GM19351 (cell line): ENCODE data around the gene CHD5.
"Not testable (repeated sequence)": the region's sequence is repeated elsewhere in the genome, so short reads cannot be mapped to it uniquely, and the experiment has no call there.

ENCODE experiments used
- ATAC-seq: cut with Tn5 transposase; IDR thresholded peaks from one replicate; pipeline ENCODE4 v1.9.1; 2021; ENCODE audit warnings: mild to moderate bottlenecking, moderate library complexity; ENCODE audit not compliant: unreplicated experiment

The CHD5 gene

DNA sequence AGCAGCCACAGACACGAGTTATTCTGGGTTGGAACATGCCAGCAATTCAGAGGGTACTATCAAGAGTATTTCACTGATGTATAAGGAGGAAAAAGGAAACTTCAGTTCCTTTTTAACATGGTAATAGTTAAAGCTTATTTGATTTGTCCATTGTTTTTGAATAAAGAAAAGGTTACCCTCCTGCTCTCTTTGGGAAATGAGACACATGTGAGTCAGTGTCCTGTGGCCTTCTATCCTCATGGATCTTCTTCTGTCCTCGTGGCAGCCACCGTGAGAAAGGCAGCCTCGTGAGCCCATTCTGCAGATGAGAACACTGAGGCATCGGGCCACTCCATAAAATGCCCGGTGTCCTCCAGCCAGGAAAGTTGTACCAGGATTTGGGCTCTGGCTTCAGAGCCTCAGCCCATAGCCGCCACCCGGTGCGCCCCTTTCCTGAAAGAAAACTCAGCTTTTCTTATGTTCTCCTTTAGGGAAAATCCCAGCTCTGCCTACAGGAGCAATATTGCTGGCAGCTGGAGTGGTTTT is 109.6 kb downstream of the CHD5 start:
- ATAC-seq = no peak

DNA sequence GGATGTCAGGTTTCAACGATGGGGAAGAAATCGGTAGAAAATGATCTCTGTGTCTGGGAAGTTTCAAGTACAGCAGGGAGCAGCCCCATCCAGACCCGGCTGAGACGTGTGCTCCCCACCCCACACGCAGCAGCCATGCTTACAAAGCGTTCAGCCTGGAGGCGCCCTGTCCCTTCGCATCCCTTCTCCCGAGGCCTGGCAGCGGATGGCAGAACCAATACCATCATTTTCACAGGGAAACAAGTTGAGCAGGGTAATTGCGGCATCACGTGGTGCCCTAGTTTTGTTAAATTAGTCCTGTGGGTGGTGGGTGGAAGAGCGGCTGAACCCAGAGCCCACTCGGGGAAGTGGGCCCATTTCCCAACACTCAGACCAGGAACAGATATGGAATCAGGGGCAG is 110.5 kb downstream of the CHD5 start:
- no peak for ATAC-seq

DNA sequence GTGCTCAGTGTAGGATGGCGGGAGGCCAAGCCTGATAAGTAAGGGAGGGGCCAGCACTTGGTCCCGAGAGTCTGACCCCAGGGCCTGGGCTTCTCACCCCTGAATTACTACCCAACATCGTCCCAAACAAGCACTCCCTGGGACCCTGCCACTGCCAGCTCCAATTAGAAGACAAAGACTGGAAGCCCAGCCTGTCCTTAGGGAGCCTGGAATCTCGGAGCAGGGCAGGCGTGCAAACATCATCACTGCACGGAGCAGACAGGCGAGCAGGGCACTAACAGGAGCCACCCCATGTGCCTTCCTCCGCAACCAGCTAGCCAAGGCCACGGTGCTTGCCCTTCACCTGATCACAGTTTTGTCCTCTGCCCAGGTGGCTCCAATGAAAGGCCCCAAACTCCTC is 111.2 kb downstream of the CHD5 start:
- ATAC-seq = no peak

DNA sequence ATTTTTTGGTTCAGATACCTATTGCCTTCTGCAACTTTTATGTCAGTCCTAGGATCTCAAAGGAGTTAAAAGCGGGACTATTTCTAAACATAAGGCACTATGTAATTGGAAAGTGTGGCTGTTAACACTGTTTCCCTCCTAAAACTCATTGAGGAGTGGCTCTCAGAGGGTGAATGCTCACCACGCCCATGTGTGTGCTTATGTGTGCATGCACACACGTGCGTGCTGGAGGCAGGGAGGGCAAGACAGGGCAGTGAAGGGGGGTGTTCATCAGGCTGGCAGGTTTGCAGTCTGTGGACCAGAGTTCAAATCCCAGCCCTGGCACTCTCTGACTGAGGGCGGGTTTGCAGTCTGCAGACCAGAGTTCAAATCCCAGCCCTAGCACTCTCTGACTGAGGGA is 112.0 kb downstream of the CHD5 start:
- no peak for ATAC-seq

DNA sequence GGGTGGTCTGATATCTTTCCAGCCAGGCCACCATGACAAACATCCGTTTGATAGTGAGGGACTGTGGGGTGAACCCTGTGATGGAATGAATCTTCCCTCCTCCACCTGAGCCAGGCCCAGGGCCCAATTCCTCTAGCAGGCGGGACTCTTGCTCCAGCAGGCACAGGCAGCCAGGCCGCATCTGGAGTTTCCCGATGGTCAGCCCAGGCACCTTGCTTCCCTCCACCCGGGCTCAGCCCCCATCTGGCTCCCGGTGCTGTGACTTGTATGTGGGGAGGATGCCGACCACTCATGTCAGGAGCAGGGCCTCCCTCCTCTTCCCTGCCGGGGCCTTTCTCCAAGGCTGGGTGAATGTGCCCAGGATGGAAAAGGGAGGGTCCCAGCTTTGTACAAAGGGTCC is 113.4 kb downstream of the CHD5 start:
- ATAC-seq = no peak

DNA sequence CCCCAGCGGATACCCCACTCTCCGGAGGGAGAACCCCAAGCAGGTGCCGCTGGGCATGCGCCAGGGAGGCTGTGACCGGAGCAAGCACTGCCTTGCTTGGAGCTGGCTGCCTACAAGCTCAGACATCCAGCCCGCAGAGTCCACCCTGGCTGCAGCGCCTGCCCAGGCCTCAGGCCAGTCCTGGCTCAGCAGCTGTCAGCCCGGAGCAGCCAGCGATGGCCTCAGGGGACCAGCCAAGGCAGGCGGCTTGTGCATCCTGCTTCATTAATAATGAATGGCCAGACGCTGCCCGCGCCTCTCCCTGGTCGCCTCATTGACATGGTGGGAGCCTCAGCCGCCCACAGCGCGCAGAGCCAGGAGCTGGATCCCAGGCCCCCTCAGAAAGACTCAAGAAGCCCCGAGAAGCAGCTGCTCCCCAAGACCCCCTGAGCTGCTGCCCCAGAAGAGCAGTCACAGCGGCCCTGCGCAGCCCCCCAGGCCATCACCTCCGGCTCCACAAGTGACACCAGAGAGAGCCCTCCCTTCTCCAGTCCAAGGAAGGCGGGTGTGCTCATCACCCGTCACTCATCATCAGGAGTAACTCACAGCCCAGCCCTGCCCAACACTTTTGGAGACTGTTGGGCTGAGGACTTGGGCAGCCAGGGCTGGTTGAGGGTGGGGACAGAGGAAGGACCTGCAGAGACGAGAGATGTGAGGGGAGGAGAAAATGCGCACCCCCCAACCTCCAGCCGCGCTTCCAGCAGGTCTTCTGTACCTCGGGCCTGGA is 114.8 kb downstream of the CHD5 start:
- ATAC-seq = no peak

DNA sequence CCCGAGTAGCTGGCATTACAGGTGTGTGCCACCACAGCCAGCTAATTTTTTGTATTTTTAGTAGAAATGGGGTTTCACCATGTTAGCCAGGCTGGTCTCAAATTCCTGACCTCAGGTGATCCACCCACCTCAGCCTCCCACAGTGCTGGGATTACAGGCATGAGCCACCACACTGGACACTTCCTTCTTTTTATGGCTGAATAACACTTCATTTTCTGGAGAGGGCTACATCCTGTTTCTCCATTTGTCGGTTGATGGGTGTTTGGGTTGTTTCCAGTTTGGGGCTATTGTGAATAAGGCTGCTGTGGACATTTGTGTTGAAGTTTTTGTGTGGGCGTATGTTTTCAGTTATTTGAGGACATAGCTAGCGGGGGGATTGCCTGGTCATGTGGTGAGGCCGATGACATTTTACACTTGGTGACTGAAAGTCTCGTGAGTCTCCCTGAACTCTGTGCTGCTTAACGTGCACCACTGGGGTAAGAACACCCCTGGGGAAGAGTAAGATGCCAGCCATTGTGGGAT is 116.5 kb downstream of the CHD5 start:
- ATAC-seq = not testable (repeated sequence)

DNA sequence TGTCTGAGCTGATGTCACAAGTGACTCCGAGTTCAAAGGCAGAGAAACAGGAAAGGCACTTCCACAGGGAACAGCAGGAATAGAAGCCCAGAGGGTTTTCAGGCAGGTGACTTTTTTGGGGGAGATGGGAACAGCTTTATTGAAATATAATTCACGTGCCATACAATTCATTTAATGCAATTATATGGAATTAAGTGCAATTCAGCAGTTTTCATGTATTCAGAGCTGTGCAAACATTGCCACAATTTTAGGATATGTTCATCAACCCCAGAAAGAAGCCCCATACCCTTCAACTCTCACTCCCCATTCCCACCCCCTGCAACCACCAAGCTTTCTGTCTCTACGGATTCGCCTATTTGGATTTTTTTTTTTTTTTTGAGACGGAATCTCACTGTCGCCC is 117.5 kb downstream of the CHD5 start:
- ATAC-seq = no peak

DNA sequence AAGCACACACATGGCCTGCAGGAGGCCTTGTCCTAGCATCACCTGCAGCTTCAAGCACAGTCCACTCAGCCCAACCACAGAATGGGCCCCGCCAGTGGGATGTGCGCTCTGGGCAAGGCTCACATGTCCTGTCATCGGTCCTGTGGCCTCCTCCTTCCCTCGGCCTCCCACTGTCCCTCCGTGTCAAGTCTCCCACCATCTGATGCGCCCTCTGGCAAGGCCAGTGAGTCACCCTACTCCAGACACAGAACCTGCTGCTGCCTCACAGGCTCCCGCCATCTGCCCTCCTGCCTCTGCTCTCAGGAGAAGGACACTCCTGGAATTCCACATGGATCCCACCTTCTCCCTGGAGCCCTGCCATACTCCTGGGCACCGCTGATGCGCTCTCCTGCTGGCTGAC is 120.3 kb downstream of the CHD5 start:
- no peak for ATAC-seq

DNA sequence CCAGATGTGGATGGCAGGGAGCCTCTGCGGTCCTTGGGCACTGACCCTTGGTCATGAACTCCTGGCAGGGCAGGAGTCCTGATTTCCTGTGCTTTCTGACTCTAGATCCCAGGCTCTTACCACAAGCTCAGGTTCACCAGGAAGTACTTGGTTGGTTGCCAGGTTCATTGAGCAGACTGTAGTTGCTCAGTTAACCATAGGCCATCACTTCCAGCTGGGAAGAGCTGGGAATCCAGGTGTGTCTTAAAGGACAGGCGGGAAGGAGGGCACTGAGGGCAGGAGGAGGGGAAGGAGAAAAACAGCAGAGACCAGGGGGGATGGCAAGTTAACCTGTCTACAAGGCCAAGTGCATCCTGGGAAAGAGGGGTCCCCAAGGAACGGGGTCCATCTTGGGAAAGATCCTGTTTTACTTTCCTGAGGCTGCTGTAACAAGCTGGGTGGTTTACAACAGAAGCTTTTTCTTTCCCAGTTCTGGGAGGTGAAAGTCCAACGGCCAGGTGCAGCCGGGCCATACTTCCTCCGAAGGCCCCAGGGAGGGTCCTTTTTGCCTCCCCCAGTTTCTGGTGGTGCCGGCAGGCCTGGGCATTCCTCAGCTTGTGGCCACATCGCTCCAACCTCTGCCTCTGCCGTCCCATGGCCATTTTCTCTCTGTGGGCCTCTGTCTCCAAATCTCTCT is 122.8 kb downstream of the CHD5 start:
- no peak for ATAC-seq

DNA sequence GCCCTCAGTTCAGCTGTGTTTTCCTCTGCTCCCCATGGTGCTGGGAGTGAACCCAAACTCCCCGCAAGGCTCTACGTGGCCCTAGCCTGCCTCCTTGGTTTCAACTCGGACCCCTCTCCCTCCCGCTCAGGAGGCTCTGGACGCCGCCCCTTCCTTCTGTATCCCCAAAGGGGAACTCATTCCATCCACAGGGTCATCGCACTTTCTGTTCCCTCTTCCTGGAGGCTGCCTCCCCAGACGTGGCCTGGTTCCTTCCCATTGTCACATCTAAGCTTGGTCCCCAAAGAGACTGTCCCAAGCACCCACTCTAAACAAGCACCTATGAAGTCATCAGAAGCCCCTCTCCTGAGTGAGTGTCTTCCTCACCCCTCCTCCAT is 123.6 kb downstream of the CHD5 start:
- no peak for ATAC-seq

DNA sequence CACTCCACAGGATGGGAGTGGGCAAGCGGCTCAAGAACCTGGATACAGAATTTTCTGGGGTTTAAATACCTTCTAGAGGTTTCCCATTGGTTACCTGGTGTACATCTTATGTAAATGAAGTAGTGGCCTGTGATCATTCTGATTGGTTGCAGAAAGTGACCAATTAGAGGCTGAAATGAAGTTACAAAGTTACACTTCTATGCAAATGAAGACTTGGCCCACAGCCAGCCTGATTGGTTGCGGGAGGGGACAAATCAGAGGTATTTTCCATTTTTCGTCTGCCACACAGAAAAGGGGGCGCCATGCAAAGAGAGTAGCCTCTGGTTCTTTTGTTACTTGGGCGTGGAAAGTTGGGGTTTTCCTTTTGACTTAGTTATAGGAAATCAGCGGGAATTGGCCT is 125.5 kb downstream of the CHD5 start:
- no peak for ATAC-seq

DNA sequence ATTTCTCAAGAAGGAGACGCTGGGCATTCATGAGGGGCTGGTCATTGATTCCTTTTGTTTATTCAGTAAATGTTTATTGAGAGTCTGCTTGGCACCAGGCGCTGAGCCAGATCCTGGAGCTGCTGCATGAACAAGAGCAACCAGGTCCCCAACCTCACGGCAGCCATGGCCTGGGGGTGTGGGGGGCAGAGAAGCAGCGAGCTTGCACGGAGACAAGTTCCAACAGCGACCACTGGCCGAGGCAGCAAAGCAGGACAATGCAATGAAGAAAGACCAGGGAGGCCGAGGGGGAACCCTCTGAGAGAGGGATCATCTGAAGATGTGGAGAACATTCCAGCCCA is 126.9 kb downstream of the CHD5 start:
- no peak for ATAC-seq

DNA sequence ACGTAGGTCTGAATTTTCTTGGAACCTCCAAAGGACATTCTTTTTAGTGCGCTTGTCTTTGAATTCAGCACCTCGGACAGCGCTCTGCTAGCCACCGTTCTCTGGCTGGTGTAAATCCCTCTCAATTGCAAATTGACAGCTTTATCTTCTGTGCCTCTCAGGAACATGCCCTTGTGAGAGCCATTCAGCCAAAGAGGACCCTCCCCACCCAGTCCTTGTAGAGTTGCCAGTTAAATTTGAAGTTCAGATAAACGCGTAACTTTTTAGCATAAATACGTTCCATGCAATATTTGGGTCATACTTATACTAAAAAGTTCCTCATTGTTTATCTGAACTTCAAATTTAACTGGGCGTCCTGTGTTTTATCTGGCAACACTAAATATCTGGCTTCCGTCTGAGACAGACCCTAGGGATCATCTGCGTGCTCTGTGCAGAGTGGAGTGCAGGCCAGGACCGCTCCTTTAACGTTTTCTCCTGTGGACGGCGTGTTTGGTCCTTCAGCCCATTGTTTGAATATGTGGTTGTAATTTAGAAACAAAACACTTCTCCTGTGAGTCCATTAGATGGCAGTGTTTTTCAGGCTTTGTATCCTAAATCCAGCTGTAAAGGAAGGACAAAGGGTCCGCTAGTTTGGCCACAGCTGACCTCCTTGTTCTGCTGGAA is 127.4 kb downstream of the CHD5 start:
- ATAC-seq = no peak
